CD4-positive, alpha-beta T cell treated with Interferon gamma for 1 hour (primary cell): Measurements from ENCODE around the gene DOLK.
A peak's percentile ranks its signal among the peaks of the same experiment; 100 is the strongest.
"Not testable (repeated sequence)": the region's sequence is repeated elsewhere in the genome, so short reads cannot be mapped to it uniquely, and the experiment has no call there.

Experiments used
- DNase-seq: peaks from one replicate; pipeline ENCODE4 v3.0.0-alpha.2; 2020

DOLK gene

DNA sequence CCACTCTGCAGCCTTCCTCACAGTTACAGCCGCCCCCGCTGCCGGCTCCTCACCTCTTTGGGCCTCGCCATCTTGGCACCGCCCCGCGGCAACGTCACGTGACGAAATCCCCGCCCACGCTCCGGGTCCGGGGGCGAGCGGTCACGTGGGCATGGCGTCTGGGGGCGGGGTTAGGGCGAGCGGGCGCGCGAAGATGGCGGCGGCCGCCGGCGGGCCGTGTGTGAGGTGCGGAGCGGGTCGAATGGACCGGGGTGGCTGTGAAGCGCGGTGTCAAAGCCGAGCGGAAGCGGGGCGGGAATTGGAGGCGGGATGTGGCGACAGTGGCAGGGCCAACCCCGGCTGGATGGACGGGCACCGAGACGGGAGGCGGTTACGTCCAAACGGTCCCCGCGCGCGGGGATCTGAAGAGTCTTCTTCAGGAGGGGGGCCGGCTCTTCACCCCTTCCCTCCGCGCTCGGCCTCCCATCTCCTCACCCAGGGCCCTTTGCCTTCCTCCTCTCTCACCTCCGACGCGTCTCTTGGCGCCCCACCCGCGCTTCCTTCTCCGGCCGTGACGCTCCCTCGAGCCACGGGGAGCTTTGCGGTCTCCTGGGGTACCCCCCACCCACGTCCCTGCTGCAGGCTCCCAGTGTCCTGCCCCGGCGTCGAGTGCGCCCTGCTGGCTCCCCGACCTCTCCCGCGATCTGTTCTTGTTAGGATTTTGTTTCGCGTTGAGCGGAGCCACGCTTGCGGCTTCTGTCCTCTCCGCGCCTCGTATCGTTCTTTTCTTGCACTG lies at the start of gene DOLK, which contains the start of gene NUP188:
Gene DOLK (minus strand): TSS at position 77 of the 775 bp plus-strand sequence. CDS start 300 bp downstream, outside the sequence.
Gene NUP188 (plus strand): TSS at position 173 of the 775 bp plus-strand sequence. CDS start 21 bp downstream, at position 194.
- peak; percentile 94 for DNase-seq

DNA sequence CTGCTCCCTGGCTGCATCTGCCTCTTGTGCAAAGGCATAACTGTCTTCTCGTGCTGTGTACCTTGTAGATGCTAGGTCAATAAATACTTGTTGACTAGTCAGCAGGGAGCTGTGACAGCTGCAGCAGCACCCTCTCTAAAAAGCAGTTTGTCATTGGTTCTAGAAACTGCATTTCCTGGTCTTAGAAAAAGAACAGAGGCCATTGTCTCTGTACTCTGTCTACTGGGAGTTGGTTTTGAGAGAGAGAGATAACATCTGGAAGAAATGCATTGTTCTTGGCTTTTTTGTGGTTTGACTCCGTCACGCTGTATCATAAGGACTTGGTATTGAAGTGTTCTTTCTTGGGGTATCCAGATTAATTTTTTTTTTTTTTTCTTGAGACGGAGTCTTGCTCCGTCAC lies 48.4 kb upstream of the DOLK start:
- no peak for DNase-seq

- no peak for DNase-seq
Measured at GRCh38 chr9:128992995-128993394, 45.6 kb upstream of the DOLK start.

DNA sequence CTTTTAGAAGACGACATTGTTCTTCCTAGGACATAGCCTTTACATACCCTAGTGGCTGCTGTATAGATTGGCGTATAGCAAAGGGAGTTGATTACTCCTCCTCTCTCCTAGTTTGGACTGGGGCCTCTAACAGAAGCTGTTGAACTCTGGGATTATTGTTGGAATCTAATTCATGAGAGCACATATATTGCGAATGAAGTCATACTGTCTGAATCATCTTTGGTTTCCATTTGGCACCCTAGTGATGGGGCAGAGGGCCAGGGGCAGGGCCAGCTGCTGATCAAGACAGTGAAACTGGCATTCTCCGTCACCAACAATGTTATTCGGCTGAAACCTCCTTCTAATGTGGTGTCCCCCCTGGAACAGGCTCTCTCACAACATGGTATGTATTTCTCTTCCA lies 40.4 kb upstream of the DOLK start:
- no peak for DNase-seq

GRCh38 chr9:128986671-128987070 lies 39.3 kb upstream of the DOLK start:
- no peak for DNase-seq

GRCh38 chr9:128983536-128983935 lies 36.1 kb upstream of the DOLK start:
- DNase-seq = no peak

GRCh38 chr9:128979111-128979510 lies 31.7 kb upstream of the DOLK start:
- no peak for DNase-seq

DNA sequence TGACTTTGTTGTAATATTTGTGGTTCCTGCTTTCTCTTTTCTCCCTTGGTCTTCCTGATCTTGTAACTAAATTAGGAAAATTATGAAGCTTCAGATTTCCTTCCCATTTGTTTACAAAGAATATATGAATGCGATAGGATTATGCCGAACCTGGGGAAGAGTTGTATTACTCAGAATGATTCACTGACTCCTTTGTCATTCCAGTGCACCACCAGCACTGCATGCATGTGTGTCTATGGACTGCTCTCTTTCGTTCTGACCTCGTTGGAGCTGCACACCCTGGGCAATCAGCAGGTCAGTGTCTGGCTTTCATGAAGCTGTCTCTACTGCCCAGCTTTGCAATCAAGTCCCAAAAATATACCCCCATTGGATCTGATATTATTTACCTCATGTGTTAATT lies 25.6 kb upstream of the DOLK start:
- no peak for DNase-seq

- no peak for DNase-seq
Measured at GRCh38 chr9:128969491-128969890, 22.1 kb upstream of the DOLK start.

GRCh38 chr9:128961403-128961802 lies 14.0 kb upstream of the DOLK start:
- not testable (repeated sequence) for DNase-seq

DNA sequence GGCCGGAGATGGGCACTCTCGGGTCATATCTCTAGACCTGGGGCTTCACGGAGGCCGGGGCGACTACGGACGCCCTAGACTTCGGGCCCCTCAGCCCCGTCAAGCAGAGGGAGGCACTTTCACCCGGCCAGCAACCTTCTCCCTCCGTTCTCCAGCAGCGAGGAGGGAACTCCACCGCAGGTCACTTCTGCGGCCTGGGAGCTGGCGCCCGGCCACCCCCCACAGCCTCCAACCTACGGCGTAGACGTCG lies 201 bp downstream of the DOLK start:
- DNase-seq = no peak

- DNase-seq = no peak
Measured at GRCh38 chr9:128946571-128947276, 679 bp downstream of the DOLK start.

GRCh38 chr9:128945798-128946501 lies 1.5 kb downstream of the DOLK start:
- DNase-seq = no peak

GRCh38 chr9:128944966-128945365 lies 2.4 kb downstream of the DOLK start:
- not testable (repeated sequence) for DNase-seq

DNA sequence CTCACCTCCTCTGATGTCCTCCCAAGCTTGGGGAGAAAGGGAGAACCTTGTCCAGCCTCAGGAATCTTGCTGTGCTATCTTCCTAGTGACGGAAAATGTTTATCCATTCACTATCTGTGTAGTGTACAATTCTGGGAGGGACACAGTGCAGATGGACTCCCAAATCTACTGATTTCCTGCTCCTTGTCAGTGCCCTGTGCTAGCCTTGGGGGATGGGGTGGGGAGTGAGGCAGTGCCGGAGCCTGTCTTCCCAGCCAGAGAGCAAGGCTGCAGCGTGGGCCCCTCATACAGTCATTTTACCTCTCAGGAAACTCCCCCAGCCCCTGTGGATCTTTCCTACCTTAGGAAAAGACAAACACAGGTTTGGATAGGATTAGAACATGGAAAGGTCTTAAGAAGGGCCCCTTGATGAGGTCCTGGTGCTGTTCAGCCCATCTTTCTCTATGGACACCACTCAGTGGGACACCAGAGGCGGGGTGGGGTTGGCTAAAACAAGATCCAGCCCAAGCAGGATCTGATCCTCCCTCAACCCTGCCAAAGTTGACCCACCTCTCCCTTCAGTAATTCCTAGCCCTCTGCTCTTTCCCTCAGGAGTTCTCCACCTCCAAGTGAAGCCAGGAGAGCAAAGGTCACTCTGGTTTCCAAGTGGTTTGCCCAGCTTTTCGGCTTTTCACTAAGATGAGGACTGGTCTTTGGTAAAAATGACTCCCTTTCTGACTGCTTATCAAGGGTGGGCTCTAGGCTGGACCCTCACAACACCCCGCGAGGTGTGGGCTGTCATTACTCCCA lies 3.4 kb downstream of the DOLK start:
- DNase-seq = no peak

DNA sequence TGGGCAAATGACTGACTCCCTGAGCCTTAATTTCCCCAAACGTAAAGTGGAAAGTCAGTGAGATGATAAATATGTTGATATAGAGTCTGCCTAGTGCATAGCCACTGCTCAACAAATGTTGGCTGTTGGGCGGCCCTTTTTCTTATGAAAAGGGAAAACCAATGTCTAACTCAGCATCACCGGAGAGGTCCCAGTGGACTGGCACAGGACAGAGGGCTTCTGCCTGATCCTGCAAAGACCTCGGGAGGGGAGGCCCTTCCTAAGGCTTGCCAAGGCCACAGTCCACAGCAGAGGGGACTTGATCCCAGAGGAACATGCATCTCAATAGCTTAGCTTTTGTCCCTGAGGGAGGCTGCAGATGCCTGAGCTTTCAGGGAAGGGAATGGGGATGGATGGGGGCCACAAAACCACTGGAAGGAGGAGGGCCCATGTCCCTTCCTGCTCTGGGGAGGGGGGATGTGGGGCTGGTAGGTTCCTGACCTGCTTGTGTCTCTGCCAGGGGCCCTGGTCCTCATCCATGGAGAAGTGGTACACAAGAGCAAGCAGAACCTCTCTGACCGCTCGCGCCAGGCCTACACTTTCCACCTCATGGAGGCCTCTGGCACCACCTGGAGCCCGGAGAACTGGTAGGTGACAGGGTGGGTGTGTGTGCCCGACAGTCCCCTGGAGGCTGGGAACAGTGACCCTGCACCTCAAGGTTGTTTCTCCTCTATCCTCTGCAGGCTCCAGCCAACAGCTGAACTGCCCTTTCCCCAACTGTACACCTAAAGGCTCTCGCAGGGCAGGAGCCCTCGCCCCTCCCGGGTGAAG lies 6.3 kb downstream of the DOLK start:
- DNase-seq = no peak

- DNase-seq = no peak
Measured at GRCh38 chr9:128940271-128940921, 7.0 kb downstream of the DOLK start.

- no peak for DNase-seq
Measured at GRCh38 chr9:128937310-128938165, 9.9 kb downstream of the DOLK start.

DNA sequence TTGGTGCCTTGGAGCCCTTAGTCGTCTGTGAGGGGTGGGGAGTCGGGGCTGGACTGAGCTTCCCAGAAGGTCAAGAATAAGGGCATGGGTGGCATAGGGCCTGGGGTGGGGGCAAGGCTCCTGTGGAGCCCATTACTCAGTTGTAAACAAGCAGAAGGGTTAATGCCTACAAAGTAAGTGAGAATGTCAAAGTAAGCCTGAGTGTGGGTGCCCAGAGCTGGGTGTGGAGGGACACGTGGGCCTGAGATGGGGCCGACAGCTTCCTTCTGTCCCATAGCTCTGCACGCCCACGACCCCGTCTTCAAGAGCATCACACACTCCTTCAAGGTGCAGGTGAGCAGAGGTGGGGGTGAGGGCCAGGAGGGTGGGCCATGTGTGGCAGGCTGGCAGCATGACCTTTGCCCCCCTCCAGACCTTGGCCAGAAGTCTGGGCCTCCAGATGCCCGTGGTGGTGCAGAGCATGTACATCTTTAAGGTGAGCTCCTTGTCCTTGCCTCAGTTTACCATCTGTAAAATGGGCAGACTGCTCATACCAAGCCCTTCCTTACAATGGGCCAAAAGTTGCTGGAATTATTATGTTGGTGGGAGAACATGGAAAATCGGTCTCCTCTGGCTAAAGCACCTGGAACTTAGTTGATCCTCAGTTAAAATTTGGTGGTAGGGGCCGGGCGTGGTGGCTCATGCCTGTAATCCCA lies 11.1 kb downstream of the DOLK start:
- DNase-seq = no peak

DNA sequence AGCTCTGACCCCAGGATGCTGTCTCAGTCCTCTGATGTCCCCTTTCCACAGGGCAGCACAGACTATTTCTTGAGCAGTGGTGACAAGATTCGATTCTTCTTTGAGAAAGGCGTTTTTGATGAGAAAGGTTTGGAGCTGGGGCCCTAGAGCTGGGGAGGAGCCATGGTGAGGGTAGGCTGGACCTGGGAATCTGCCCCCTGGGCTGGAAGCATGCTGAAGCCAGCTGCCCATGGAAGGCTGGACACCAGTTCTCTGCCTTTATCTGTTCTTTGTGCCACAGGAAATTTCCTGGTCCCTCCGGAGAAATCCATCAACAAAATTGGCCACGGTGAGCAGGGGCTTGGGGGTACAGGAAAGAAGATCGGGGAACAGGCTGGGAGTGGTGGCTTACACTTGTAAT lies 13.7 kb downstream of the DOLK start:
- no peak for DNase-seq
